BLaER1 treated with 17β-estradiol and CSF1 and Interleukin-3, amounts not matched to agents 10 nM and 100 nM (cell line): ENCODE measurements around the gene CHMP1B.
A peak's percentile ranks its signal among the peaks of the same experiment; 100 is the strongest.

ENCODE experiments used
- H3K27ac ChIP-seq, 11 experiments: shearing (Covaris generic); formaldehyde crosslinking; 2 replicates each; pipeline ENCODE4 v1.8.1; 2022
- H3K27me3 ChIP-seq, 11 experiments: shearing (Covaris generic); formaldehyde crosslinking; 2 replicates each; pipeline ENCODE4 v1.8.1; 2022
- H3K36me3 ChIP-seq, 11 experiments: shearing (Covaris generic); formaldehyde crosslinking; 2 replicates each; pipeline ENCODE4 v1.8.1; 2022
- H3K4me1 ChIP-seq, 10 experiments: shearing (Covaris generic); formaldehyde crosslinking; 2 replicates each; pipeline ENCODE4 v1.8.1; 2022
- H3K4me2 ChIP-seq, 11 experiments: shearing (Covaris generic); formaldehyde crosslinking; 2 replicates each; pipeline ENCODE4 v1.8.1; 2022
- H3K4me3 ChIP-seq, 10 experiments: shearing (Covaris generic); formaldehyde crosslinking; 2 replicates each; pipeline ENCODE4 v1.8.1; 2022
- H3K9ac ChIP-seq, 11 experiments: shearing (Covaris generic); formaldehyde crosslinking; 2 replicates each; pipeline ENCODE4 v1.8.1; 2022
- H3K9me3 ChIP-seq, 11 experiments: shearing (Covaris generic); formaldehyde crosslinking; replicated peaks in 1 of 11; 2 replicates each; pipeline ENCODE4 v1.8.1; 2022
- H4K20me1 ChIP-seq, 11 experiments: shearing (Covaris generic); formaldehyde crosslinking; 2 replicates each; pipeline ENCODE4 v1.8.1; 2022
- Cebpa-rat ChIP-seq, 11 experiments: shearing (Covaris generic); IDR thresholded peaks; 2 replicates each; pipeline ENCODE4 v1.8.1; 2022

CHMP1B gene

DNA sequence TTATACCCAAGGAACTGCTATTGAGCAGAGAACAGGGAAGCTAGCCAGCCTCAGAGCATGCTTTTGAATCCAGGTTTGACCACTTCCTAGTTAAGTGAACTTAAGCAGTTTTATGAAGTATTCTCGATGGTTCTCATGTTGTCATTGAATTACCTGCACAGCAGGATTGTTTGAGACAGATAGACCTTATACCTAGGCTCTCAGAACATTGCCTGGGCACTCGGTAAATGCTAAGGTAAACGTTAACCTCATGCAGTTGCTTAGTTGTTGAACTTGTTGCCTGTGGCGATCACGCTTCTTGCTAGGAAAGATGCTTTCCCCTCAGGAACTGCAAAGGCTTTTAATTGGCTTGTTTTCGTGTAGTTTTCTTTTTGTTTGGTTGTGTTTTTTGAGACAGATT, 34.0 kb upstream of the CHMP1B start:
- H3K4me3 ChIP-seq, result no peak overlapping the region
- H3K36me3 ChIP-seq, result no peaks in the 10 kb centered on the region
- no peak for TF ChIP-seq Cebpa-rat (IDR thresholded peaks at IDR 0.05)
- no peaks in the 10 kb centered on the region for H4K20me1 ChIP-seq
- no peaks in the 10 kb centered on the region; a peak in 1 of 22 replicates for H3K9me3 ChIP-seq
- H3K9ac ChIP-seq, result no peak overlapping the region
- H3K4me2 ChIP-seq, result no peak overlapping the region
- H3K27me3 ChIP-seq, result no peaks in the 10 kb centered on the region
- H3K27ac ChIP-seq, result no peak overlapping the region
- H3K4me1 ChIP-seq, result no peaks in the 10 kb centered on the region

DNA sequence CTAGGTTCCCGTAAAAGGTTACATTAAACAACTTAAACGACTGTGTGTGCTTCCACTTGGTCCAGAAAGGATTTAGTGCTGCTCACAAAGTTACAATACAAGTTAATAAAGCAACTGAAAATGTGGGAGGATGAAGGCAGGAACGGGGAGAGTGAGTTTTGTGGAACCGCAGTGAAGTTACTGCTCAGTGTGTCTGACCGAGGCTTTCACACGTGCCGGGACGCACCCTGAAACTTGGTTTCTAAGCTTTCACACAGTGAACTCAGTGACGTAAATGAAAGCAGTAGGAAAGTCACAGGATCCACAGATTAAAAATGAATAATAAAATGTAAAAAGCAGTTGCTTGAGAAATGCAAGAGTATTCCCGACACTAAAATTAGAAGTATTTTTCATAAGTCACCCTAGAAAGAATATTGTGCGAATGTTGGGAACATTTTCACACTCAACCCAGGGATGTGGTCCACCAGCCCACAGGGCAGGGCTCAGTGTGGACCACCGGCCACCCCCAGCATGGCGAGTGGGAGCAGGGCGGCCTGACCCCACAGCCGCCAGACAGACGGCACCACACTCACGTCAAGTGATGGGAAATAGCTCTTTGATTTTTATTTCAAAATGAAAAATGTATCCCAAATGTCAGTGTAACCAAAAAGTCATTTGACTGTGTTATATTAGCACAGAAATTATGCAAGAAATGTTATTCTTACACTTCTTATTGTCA, 32.6 kb upstream of the CHMP1B start:
- no peaks in the 10 kb centered on the region for H3K27me3 ChIP-seq
- H3K36me3 ChIP-seq, result no peaks in the 10 kb centered on the region
- no peak overlapping the region for H3K4me2 ChIP-seq
- no peaks in the 10 kb centered on the region for H3K4me1 ChIP-seq
- no peak for TF ChIP-seq Cebpa-rat (IDR thresholded peaks at IDR 0.05)
- H3K4me3 ChIP-seq, result no peak overlapping the region
- no peaks in the 10 kb centered on the region; a peak in 1 of 22 replicates for H3K9me3 ChIP-seq
- no peak overlapping the region for H3K9ac ChIP-seq
- no peak overlapping the region for H3K27ac ChIP-seq
- no peaks in the 10 kb centered on the region for H4K20me1 ChIP-seq

DNA sequence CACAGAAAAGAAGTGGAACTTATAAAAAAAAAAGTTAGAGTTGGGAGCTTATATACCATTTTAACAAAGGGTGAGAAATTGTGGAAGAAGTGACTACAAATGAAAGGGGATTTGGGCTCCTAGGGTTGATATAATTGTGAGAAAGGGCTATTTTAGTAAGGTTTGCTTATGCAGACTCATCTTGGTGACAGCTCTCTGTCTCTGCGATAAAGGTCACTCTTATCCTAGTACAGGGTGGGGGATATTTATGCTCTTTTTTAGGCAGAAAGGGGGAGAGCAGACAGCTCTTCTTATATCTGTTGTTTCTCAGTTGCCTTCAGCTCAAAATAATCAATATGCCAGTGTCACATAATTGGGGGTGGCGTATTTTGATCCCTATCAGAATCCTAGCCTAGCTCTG, 31.3 kb upstream of the CHMP1B start:
- H3K27me3 ChIP-seq, result no peaks in the 10 kb centered on the region
- H3K9ac ChIP-seq, result no peak overlapping the region
- no peaks in the 10 kb centered on the region; a peak in 1 of 22 replicates for H3K9me3 ChIP-seq
- no peak overlapping the region for H3K4me2 ChIP-seq
- no peaks in the 10 kb centered on the region for H3K4me1 ChIP-seq
- H3K36me3 ChIP-seq, result no peaks in the 10 kb centered on the region
- no peak overlapping the region for H3K27ac ChIP-seq
- no peak for TF ChIP-seq Cebpa-rat (IDR thresholded peaks at IDR 0.05)
- H4K20me1 ChIP-seq, result no peaks in the 10 kb centered on the region
- no peak overlapping the region for H3K4me3 ChIP-seq

DNA sequence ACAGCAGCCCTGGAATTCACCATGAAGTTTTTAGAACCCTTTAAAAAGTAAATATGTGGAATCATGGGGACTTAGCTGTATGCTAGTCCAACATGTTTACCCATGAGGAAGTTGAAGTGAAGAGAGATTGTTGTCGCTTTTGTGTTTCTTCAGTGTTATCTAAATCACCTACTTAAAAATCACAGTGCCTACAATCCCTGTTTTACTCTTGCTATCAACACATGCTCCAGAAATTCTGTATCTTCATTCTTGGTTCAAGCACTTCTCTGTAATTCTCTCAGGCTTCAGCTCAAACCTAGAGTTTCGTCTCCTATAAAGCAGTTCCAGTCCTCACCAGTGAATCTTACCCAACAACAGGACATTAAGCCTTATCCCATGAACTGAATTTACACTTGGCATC, 30.5 kb upstream of the CHMP1B start:
- Histone ChIP-seq H3K4me2 (no peak overlapping the region), H3K4me1 (no peaks in the 10 kb centered on the region), H3K27ac (no peak overlapping the region), H3K36me3 (no peaks in the 10 kb centered on the region), H3K9me3 (no peaks in the 10 kb centered on the region; a peak in 1 of 22 replicates), H4K20me1 (no peaks in the 10 kb centered on the region), H3K27me3 (no peaks in the 10 kb centered on the region), H3K9ac (no peak overlapping the region), H3K4me3 (no peak overlapping the region)
- no peak for TF ChIP-seq Cebpa-rat (IDR thresholded peaks at IDR 0.05)

DNA sequence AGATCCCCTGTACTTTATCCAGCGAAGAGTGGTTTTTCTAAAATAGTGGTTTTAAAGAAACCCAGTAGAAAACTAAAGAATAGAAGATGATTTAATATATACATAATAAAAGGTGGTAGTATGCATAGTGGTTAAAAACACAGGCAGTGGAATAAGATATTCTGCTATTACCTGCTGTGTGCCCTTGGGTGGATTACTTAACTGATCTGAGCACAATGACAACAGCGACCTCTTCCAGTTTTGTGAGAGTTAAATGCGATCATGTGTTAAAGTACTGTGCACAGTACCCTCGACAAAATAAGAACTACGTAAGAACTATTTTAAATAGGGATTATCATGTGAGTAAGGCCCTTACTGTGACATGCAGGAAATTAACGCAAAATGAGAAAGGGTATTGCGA, 30.0 kb upstream of the CHMP1B start:
- Histone ChIP-seq H3K27me3 (no peaks in the 10 kb centered on the region), H3K4me3 (no peak overlapping the region), H3K9me3 (no peaks in the 10 kb centered on the region; a peak in 1 of 22 replicates), H3K4me1 (no peaks in the 10 kb centered on the region), H3K4me2 (no peak overlapping the region), H3K9ac (no peak overlapping the region), H3K27ac (no peak overlapping the region), H4K20me1 (no peaks in the 10 kb centered on the region), H3K36me3 (no peaks in the 10 kb centered on the region)
- TF ChIP-seq Cebpa-rat (IDR thresholded peaks at IDR 0.05), result no peak

DNA sequence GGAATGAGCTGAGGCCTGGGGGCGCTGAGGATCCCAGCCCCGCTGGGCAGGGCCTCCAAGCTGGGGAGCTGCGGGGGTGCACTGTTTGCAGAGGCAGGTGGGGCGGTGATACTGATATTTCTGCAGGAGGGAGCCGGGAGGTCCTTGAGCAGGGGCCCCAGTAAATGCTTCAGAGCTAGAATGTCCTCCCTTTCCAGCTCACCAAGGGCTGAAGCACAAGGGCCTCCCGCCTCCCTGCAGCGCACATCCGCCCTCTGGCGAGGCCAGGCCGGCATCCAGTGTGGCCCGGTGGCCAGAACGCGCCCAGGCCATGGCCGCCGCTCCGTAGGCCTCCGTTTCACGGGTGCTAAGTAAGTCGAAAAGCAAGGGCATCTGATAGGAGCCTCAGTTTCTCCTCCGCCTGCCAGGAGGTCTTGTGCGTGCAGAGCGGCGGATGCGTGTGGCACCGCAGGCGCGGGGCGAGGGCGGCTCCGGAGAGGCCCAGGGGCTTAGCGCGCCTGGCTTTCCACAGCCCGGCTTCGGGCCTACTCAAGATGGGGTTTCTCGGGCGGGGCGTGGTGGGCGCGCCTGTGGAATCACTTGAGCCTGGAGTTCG, 29.5 kb upstream of the CHMP1B start:
- no peaks in the 10 kb centered on the region; a peak in 1 of 22 replicates for H3K9me3 ChIP-seq
- no peak overlapping the region for H3K9ac ChIP-seq
- TF ChIP-seq Cebpa-rat (IDR thresholded peaks at IDR 0.05), result no peak
- H3K4me1 ChIP-seq, result no peaks in the 10 kb centered on the region; a peak in 2 of 20 replicates
- no peak overlapping the region for H3K4me2 ChIP-seq
- H3K36me3 ChIP-seq, result no peaks in the 10 kb centered on the region
- H4K20me1 ChIP-seq, result no peaks in the 10 kb centered on the region
- H3K4me3 ChIP-seq, result no peak overlapping the region
- H3K27me3 ChIP-seq, result no peaks in the 10 kb centered on the region
- no peak overlapping the region for H3K27ac ChIP-seq

DNA sequence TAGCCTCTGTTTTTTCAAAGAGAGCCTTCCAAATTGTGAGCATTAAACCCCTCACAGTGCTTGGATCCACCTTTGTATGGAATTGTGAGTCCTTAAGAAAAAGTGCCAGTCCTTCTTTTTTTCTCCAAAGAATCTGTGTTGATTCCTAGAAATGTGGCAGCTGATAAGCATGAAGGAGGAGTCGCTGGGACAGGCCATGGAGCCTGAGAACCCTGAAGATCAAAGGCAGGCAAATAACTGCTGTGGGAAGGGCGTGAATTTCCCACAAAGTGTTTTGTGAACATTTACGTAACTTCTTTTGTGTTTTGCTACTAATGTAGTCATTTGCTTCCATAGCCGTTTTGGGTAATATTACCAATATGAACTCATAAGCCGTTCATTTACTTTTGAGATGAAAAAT, 27.7 kb upstream of the CHMP1B start:
- H3K9ac ChIP-seq, result no peak overlapping the region
- H3K4me2 ChIP-seq, result no peak overlapping the region
- H3K4me3 ChIP-seq, result no peak overlapping the region
- H3K9me3 ChIP-seq, result no peaks in the 10 kb centered on the region; a peak in 1 of 22 replicates
- peaks cover 0 to 17% (median 6%) of the 10 kb centered on the region in 10 experiments; a peak in 9 of 20 replicates for H3K4me1 ChIP-seq
- no peaks in the 10 kb centered on the region for H3K36me3 ChIP-seq
- H3K27ac ChIP-seq, result no peak overlapping the region
- no peaks in the 10 kb centered on the region for H4K20me1 ChIP-seq
- no peak for TF ChIP-seq Cebpa-rat (IDR thresholded peaks at IDR 0.05)
- H3K27me3 ChIP-seq, result no peaks in the 10 kb centered on the region

DNA sequence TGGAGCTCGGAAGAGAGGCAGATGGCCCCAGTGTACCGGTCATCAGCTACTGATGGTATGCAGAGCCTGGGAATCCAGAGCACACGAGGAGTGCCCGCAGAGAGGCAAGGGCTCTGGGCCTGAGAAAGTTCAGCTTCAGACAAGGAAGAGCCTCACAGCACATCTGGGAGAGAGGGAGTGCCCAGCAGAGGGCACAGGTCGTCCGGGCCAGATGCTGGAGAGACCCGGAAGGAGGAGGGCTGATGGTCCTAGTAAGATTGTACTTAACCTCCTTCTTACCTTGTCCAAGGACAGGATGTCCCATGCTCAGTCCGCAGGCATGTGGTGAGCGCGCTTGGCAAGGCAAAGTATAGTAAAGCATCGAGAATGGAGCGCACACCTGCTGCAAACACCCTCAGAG, 24.4 kb upstream of the CHMP1B start:
- Histone ChIP-seq H3K9ac (no peak overlapping the region), H4K20me1 (no peaks in the 10 kb centered on the region), H3K9me3 (no peaks in the 10 kb centered on the region), H3K27me3 (no peaks in the 10 kb centered on the region), H3K4me1 (peaks cover 0 to 22% (median 6%) of the 10 kb centered on the region in 10 experiments; a peak in 9 of 20 replicates), H3K4me2 (peak overlapping the region in 1 of 11 experiments; percentile 61; a peak in 1 of 22 replicates), H3K27ac (no peak overlapping the region), H3K36me3 (no peaks in the 10 kb centered on the region), H3K4me3 (no peak overlapping the region)
- no peak for TF ChIP-seq Cebpa-rat (IDR thresholded peaks at IDR 0.05)

DNA sequence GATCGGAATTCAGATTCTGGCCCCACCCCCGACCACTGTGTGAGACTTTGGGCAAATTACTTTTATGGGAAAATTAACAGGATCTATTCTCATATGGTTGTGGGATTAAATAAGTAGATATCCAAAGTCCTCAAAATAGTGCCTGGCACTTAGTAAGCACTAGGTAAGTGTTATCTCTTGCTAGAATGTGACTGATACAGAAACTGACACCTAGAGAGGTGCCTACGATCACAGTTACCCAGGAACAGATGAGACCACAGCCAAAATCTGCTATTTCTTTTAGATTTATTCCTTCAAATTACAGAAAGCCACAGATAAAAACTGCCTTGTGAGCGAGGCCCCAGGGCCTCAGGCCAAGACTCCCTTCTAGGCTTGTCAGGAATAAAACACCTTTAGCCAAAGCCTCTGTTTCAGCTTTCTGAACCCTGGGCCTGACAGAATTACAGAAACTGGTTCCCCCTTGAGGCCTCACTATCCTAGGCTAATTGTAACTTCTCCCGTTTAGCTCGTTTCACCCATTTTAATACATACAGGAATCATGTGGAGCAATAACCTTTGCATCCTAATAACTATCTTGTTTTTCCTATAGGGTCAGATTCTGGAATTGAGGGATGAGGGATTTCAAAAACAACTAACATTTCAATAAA, 22.3 kb upstream of the CHMP1B start:
- no peaks in the 10 kb centered on the region for H3K27me3 ChIP-seq
- no peak for TF ChIP-seq Cebpa-rat (IDR thresholded peaks at IDR 0.05)
- no peak overlapping the region for H3K4me2 ChIP-seq
- H3K27ac ChIP-seq, result no peak overlapping the region
- no peak overlapping the region for H3K4me3 ChIP-seq
- no peak overlapping the region; a peak in 1 of 22 replicates for H3K9ac ChIP-seq
- H4K20me1 ChIP-seq, result no peaks in the 10 kb centered on the region
- no peaks in the 10 kb centered on the region for H3K9me3 ChIP-seq
- H3K4me1 ChIP-seq, result peaks cover 0 to 22% (median 6%) of the 10 kb centered on the region in 10 experiments; a peak in 9 of 20 replicates
- H3K36me3 ChIP-seq, result no peaks in the 10 kb centered on the region
